NB4 (cell line): Measurements from ENCODE around the gene SSBP3.

Source experiments
- CTCF ChIP-seq: IDR thresholded peaks from one replicate; pipeline ENCODE4 v1.5.1; 2012; ENCODE audit warnings: low read depth, low read length
- MYC ChIP-seq: IDR thresholded peaks from 2 replicates; pipeline ENCODE4 v1.6.1; 2011; ENCODE audit warnings: low read depth, low read length
- POLR2A ChIP-seq: IDR thresholded peaks from 2 replicates; pipeline ENCODE4 v1.6.1; 2011; ENCODE audit warnings: mild to moderate bottlenecking; ENCODE audit not compliant: insufficient read length; ENCODE audit errors: extremely low read depth
- TF ChIP-seq, protein P1 (sequence below): IDR thresholded peaks from 2 replicates; pipeline ENCODE4 v1.6.1; 2011; ENCODE audit warnings: low read depth, low read length

DNA sequence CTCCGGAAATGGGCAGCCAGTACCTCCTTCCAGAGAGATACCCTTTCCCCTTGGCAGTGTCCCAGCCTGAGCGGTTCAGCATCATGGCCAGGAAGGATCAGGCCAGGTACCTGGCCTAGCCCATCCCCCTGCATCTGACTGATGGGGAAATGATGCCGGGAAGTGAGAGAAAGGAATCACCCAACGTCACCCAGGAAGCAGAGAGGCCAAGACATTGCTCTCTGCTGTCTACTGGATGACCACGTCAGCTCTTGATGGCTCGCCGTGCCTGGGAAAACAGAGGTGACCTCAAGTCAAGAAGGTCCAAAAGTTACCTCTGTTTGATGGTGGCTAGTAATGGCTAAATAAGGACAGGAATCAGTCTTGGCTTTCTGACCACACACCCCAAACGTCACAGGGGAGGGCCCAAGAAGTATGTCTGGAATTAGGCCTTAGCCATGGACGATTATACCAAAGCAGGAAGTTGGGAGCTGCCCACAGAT is 127.2 kb downstream of the SSBP3 start:
- TF ChIP-seq CTCF (no peak), POLR2A (no peak), MYC (no peak)
- TF ChIP-seq, protein P1, sequence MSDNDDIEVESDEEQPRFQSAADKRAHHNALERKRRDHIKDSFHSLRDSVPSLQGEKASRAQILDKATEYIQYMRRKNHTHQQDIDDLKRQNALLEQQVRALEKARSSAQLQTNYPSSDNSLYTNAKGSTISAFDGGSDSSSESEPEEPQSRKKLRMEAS: no peak
